Lung (tissue), 12 donors: ENCODE data around the gene PHEX. TPM values are rescaled to one million over a fixed set of nuclear protein-coding genes. Genes with fewer than 3 reads are reported as not detected.

Source experiments
- ATAC-seq: fragments of 200-7000 bp; cut with Tn5 transposase; one replicate; pipeline ENCODE4 v1.9.1; 2020; ENCODE audit warnings: moderate number of reproducible peaks; ENCODE audit not compliant: insufficient read depth, low FRiP score
- DNase-seq, 3 donors: peaks; one replicate each; pipeline ENCODE4 v3.0.0-alpha.2; 2013 to 2017
- H3K27ac ChIP-seq, 2 donors: one replicate each; pipeline ENCODE4 v1.5.1; 2013; ENCODE audit warnings: mild to moderate bottlenecking in 2 of 2, moderate library complexity in 2 of 2, control low read depth in 1 of 2, inconsistent platforms in 1 of 2, low read depth in 1 of 2, low read length in 1 of 2
- H3K27me3 ChIP-seq, 3 donors: one replicate each; pipeline ENCODE4 v1.5.1; 2013; ENCODE audit warnings: low read length in 2 of 3; ENCODE audit not compliant: control insufficient read depth in 3 of 3, insufficient read depth in 3 of 3
- H3K36me3 ChIP-seq, 4 donors: one replicate each; pipeline ENCODE4 v1.5.1; 2013; ENCODE audit warnings: low read length in 4 of 4, mild to moderate bottlenecking in 1 of 4, moderate library complexity in 1 of 4; ENCODE audit not compliant: control insufficient read depth in 4 of 4, insufficient read depth in 4 of 4
- H3K4me1 ChIP-seq, 5 donors: one replicate each; pipeline ENCODE4 v1.5.1; 2013; ENCODE audit warnings: low read length in 5 of 5, mild to moderate bottlenecking in 2 of 5, moderate library complexity in 1 of 5; ENCODE audit not compliant: control insufficient read depth in 5 of 5, insufficient read depth in 5 of 5
- H3K4me3 ChIP-seq: one replicate; pipeline ENCODE4 v1.5.1; 2013; ENCODE audit warnings: mild to moderate bottlenecking, control low read depth, moderate library complexity
- H3K9ac ChIP-seq, 2 donors: one replicate each; pipeline ENCODE4 v1.5.1; 2013; ENCODE audit warnings: low read length in 2 of 2, control low read depth in 1 of 2; ENCODE audit not compliant: insufficient read depth in 1 of 2
- H3K9me3 ChIP-seq, 4 donors: one replicate each; pipeline ENCODE4 v1.5.1; 2013; ENCODE audit warnings: low read length in 3 of 4, mild to moderate bottlenecking in 1 of 4, moderate library complexity in 1 of 4; ENCODE audit not compliant: control insufficient read depth in 4 of 4, insufficient read depth in 3 of 4
- WGBS, 2 donors: extraction: QIAGEN DNeasy Blood & Tissue Kit; methylation state at CpG; one replicate each; pipeline ENCODE4 v1.1.7; 2013; 5-methylcytosine and 5-hydroxymethylcytosine counted together
- polyA plus RNA-seq, 2 donors: library from polyadenylated mRNA; stranded (reverse); fragments of 200-250 nt; gene quantifications; one replicate each; pipeline ENCODE4 v1.2.1, GENCODE V29; 2013
- total RNA-seq, 2 donors: library from RNA; depleted of rRNA in 1 of 2; stranded (reverse); fragments of >200 nt in 1 of 2; gene quantifications; one replicate each; pipeline ENCODE4 v1.2.1, GENCODE V29; 2014 to 2021
- TF ChIP-seq, protein P1 (sequence below): IDR thresholded peaks from 2 replicates; pipeline ENCODE4 v1.5.1; 2012; ENCODE audit warnings: mild to moderate bottlenecking; ENCODE audit errors: control extremely low read depth, extremely low read depth
- donor health status: control.
- donor health status: control.
- donor health status: Bipolar disorder and iron deficiency.
- donor health status: healthy.
- donor health status: DM: yes; HTN: yes; CAD: no.

The PHEX gene
- total and polyA plus RNA-seq, 4 donors: 0.59 to 15.4 (median 3.8) TPM

- H3K9ac ChIP-seq: no peak within 1 kb of the TSS
- H3K27me3 ChIP-seq: no peaks in the 10 kb centered on the region
- TF ChIP-seq, protein P1, sequence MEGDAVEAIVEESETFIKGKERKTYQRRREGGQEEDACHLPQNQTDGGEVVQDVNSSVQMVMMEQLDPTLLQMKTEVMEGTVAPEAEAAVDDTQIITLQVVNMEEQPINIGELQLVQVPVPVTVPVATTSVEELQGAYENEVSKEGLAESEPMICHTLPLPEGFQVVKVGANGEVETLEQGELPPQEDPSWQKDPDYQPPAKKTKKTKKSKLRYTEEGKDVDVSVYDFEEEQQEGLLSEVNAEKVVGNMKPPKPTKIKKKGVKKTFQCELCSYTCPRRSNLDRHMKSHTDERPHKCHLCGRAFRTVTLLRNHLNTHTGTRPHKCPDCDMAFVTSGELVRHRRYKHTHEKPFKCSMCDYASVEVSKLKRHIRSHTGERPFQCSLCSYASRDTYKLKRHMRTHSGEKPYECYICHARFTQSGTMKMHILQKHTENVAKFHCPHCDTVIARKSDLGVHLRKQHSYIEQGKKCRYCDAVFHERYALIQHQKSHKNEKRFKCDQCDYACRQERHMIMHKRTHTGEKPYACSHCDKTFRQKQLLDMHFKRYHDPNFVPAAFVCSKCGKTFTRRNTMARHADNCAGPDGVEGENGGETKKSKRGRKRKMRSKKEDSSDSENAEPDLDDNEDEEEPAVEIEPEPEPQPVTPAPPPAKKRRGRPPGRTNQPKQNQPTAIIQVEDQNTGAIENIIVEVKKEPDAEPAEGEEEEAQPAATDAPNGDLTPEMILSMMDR: no peak
- H3K4me3 ChIP-seq: no peak within 1 kb of the TSS
- DNase-seq (no peak), ATAC-seq (no peak)
- H3K9me3 ChIP-seq: peaks cover 0 to 1% (median 0%) of the 10 kb centered on the region in 4 donors
- 80 to 90% methylated on average over 13 of the region's 13 CpGs for WGBS, 2 donors
- no peaks in the 10 kb centered on the region for H3K4me1 ChIP-seq
- H3K36me3 ChIP-seq: no peaks in the 10 kb centered on the region
- H3K27ac ChIP-seq: no peak within 1 kb of the TSS
Observed at GRCh38 chrX:22272613-22273012, 240.5 kb downstream of the PHEX start, which contains the start of gene CBLL2. Gene CBLL2 (plus strand): TSS chrX:22272913. CDS start chrX:22272992, 79 bp downstream.

DNA sequence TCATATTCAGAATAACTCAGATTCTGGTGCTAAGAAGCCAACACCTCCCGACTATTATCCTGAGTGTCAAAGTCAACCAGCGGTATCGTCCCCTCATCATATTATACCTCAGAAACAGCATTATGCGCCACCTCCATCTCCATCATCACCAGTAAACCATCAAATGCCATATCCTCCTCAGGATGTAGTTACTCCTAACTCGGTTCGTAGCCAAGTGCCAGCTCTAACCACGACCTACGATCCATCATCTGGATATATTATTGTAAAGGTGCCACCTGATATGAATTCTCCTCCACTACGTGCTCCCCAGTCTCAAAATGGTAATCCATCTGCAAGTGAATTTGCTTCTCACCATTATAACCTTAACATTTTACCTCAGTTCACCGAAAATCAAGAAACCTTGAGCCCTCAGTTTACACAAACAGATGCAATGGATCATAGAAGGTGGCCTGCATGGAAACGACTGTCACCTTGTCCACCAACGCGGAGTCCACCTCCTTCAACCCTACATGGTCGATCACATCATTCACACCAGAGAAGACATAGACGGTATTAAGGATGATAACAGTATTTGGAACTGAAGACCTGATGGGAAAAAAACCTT lies 241.7 kb downstream of the PHEX start:
- Histone ChIP-seq H3K9me3 (peaks cover 0 to 1% (median 0%) of the 10 kb centered on the region in 4 donors), H3K9ac (no peak overlapping the region), H3K27me3 (peaks cover 0 to 3% (median 0%) of the 10 kb centered on the region in 3 donors), H3K4me1 (no peaks in the 10 kb centered on the region), H3K4me3 (no peak overlapping the region), H3K27ac (no peak overlapping the region), H3K36me3 (no peaks in the 10 kb centered on the region)
- TF ChIP-seq, protein P1: no peak
- ATAC-seq (no peak), DNase-seq (no peak)
- WGBS, 2 donors: 85 to 96% methylated on average over 15 of the region's 15 CpGs

- ATAC-seq: no peak
- no peaks in the 10 kb centered on the region for H3K4me1 ChIP-seq
- H3K9me3 ChIP-seq: peaks cover 0 to 1% (median 0%) of the 10 kb centered on the region in 4 donors
- no peak overlapping the region for H3K9ac ChIP-seq
- TF ChIP-seq, protein P1: no peak
- no peak overlapping the region for H3K27ac ChIP-seq
- no peaks in the 10 kb centered on the region for H3K36me3 ChIP-seq
- H3K27me3 ChIP-seq: peaks cover 0 to 6% (median 0%) of the 10 kb centered on the region in 3 donors
- no peak for DNase-seq
- WGBS, 2 donors: 79 to 90% methylated on average over 6 of the region's 6 CpGs
- no peak overlapping the region for H3K4me3 ChIP-seq
Observed at GRCh38 chrX:22276781-22277180, 244.7 kb downstream of the PHEX start.
